Measurements from ENCODE around the gene OR52H1.
"Not testable (repeated sequence)": the region's sequence is repeated elsewhere in the genome, so short reads cannot be mapped to it uniquely, and the experiment has no call there.

The OR52H1 gene

GRCh38 chr11:5548440-5548839 lies at the start of gene OR52H1:
TSS of gene OR52H1 (minus strand) at chr11:5548540. CDS start at chr11:5545505, 3,035 bp downstream.
- no peak for DNase-seq

GRCh38 chr11:5597953-5598352 lies 49.6 kb upstream of the OR52H1 start:
- no peak for DNase-seq

- no peak for DNase-seq
Measured at GRCh38 chr11:5596607-5597201, 48.4 kb upstream of the OR52H1 start, which contains the start of gene TRIM6. TSS of gene TRIM6 (plus strand) at chr11:5596637. CDS start at chr11:5596898, 261 bp downstream.

GRCh38 chr11:5593146-5593545 lies 44.8 kb upstream of the OR52H1 start:
- no peak for DNase-seq

- no peak for DNase-seq
Measured at GRCh38 chr11:5592615-5593014, 44.3 kb upstream of the OR52H1 start.

- no peak for DNase-seq
Measured at GRCh38 chr11:5591613-5592012, 43.3 kb upstream of the OR52H1 start.

- not testable (repeated sequence) for DNase-seq
Measured at GRCh38 chr11:5589906-5590305, 41.6 kb upstream of the OR52H1 start.

- DNase-seq: not testable (repeated sequence)
Measured at GRCh38 chr11:5584458-5584857, 36.1 kb upstream of the OR52H1 start.

GRCh38 chr11:5581014-5581413 lies 32.7 kb upstream of the OR52H1 start:
- no peak for DNase-seq

GRCh38 chr11:5580577-5580976 lies 32.2 kb upstream of the OR52H1 start, which contains the start of gene OR52B6:
TSS of gene OR52B6 (plus strand) at chr11:5580877. CDS start at chr11:5580877, 0 bp downstream.
- no peak for DNase-seq

- no peak for DNase-seq
Measured at GRCh38 chr11:5577101-5577500, 28.8 kb upstream of the OR52H1 start.

- DNase-seq: no peak
Measured at GRCh38 chr11:5575152-5575551, 26.8 kb upstream of the OR52H1 start.

- no peak for DNase-seq
Measured at GRCh38 chr11:5574654-5575053, 26.3 kb upstream of the OR52H1 start.

- no peak for DNase-seq
Measured at GRCh38 chr11:5564259-5565019, 16.1 kb upstream of the OR52H1 start.

- DNase-seq: no peak
Measured at GRCh38 chr11:5557751-5558150, 9.4 kb upstream of the OR52H1 start.

- no peak for DNase-seq
Measured at GRCh38 chr11:5556596-5557188, 8.4 kb upstream of the OR52H1 start.

GRCh38 chr11:5553343-5553742 lies 5.0 kb upstream of the OR52H1 start:
- no peak for DNase-seq

- DNase-seq: no peak
Measured at GRCh38 chr11:5550440-5551095, 2.2 kb upstream of the OR52H1 start.

- no peak for DNase-seq
Measured at GRCh38 chr11:5547982-5548381, 358 bp downstream of the OR52H1 start.

- DNase-seq: no peak
Measured at GRCh38 chr11:5546457-5546856, 1.9 kb downstream of the OR52H1 start.

GRCh38 chr11:5541427-5541826 lies 6.9 kb downstream of the OR52H1 start:
- no peak for DNase-seq

- no peak for DNase-seq
Measured at GRCh38 chr11:5536482-5536881, 11.9 kb downstream of the OR52H1 start.

- DNase-seq: no peak
Measured at GRCh38 chr11:5534046-5534445, 14.3 kb downstream of the OR52H1 start.
